Panc1 (cell line): ENCODE results near the gene CEL.

ENCODE experiments used
- CTCF ChIP-seq: fragments of 450-650 bp; IDR thresholded peaks from 2 replicates; pipeline ENCODE4 v1.5.1; 2017; ENCODE audit warnings: mild to moderate bottlenecking
- POLR2AphosphoS5 ChIP-seq: IDR thresholded peaks from 2 replicates; pipeline ENCODE4 v1.6.1; 2012; ENCODE audit warnings: mild to moderate bottlenecking, low read depth, low read length, moderate library complexity
- REST ChIP-seq, 2 experiments: IDR thresholded peaks; 2 replicates each; pipeline ENCODE4 v1.6.1; 2011 to 2012; ENCODE audit warnings: low read depth in 2 of 2, control low read depth in 1 of 2, low read length in 1 of 2, mild to moderate bottlenecking in 1 of 2, moderate library complexity in 1 of 2; ENCODE audit not compliant: insufficient read depth in 1 of 2
- SIN3A ChIP-seq: IDR thresholded peaks from 2 replicates; pipeline ENCODE4 v1.6.1; 2012; ENCODE audit warnings: low read depth, mild to moderate bottlenecking, low read length, moderate library complexity, borderline replicate concordance; ENCODE audit not compliant: insufficient read depth
- TCF7L2 ChIP-seq: IDR thresholded peaks from 2 replicates; pipeline ENCODE4 v1.6.1; 2011; ENCODE audit warnings: mild to moderate bottlenecking, low read depth, low read length, inconsistent platforms

- TF ChIP-seq CTCF (peak; percentile 90), SIN3A (no peak), TCF7L2 (no peak), REST (IDR thresholded peaks at IDR 0.05; ENCODE audit: insufficient read depth in 1 of 2, low read depth in 2 of 2, low read length in 1 of 2) (no peak), POLR2AphosphoS5 (no peak)
Observed at GRCh38 chr9:133103183-133103986, 41.6 kb downstream of the CEL start.
